H1 (cell line): Measurements from ENCODE around the gene TAS2R41. TPM values are rescaled to one million over a fixed set of nuclear protein-coding genes. Genes with fewer than 3 reads are reported as not detected.

Experiments
- BRCA1 ChIP-seq: IDR thresholded peaks from 2 replicates; pipeline ENCODE4 v1.6.1; 2012; ENCODE audit warnings: low read depth, low read length, improper control_type of control experiment
- CHD2 ChIP-seq: IDR thresholded peaks from 2 replicates; pipeline ENCODE4 v1.6.1; 2012; ENCODE audit warnings: low read length, improper control_type of control experiment
- EGR1 ChIP-seq: IDR thresholded peaks from 2 replicates; pipeline ENCODE4 v1.6.1; 2011; ENCODE audit warnings: low read depth, low read length, borderline replicate concordance
- EP300 ChIP-seq, 2 experiments: IDR thresholded peaks; 1 replicate in 1 of 2; 2 replicates in 1 of 2; pipeline ENCODE4 v1.6.1; 2011 to 2012; ENCODE audit warnings: low read depth in 2 of 2, low read length in 2 of 2, mild to moderate bottlenecking in 2 of 2, borderline replicate concordance in 1 of 2, inconsistent platforms in 1 of 2, moderate library complexity in 1 of 2
- KDM1A ChIP-seq: fragments of 200-600, 300-600 bp; sonication (generic); IDR thresholded peaks from 2 replicates; pipeline ENCODE4 v1.7.1; 2016; ENCODE audit warnings: mild to moderate bottlenecking, low read length, borderline replicate concordance
- PHF8 ChIP-seq: fragments of 200-600 bp; sonication (generic); conservative IDR thresholded peaks from 2 replicates; pipeline ENCODE4 v1.7.1; 2012; ENCODE audit warnings: low read depth, mild to moderate bottlenecking, inconsistent platforms, low read length, moderate library complexity
- POLR2A ChIP-seq, 2 experiments: IDR thresholded peaks; 1 replicate in 1 of 2; 2 replicates in 1 of 2; pipeline ENCODE4 v1.6.1; 2011; ENCODE audit warnings: low read depth in 2 of 2, low read length in 2 of 2, mild to moderate bottlenecking in 2 of 2; ENCODE audit errors: control extremely low read depth in 1 of 2
- RBBP5 ChIP-seq: IDR thresholded peaks from 2 replicates; pipeline ENCODE4 v1.7.1; 2012; ENCODE audit warnings: low read depth, mild to moderate bottlenecking, inconsistent platforms, low read length, moderate library complexity, borderline replicate concordance
- RFX5 ChIP-seq: IDR thresholded peaks from 2 replicates; pipeline ENCODE4 v1.6.1; 2011; ENCODE audit warnings: low read depth, low read length, improper control_type of control experiment, borderline replicate concordance
- SAP30 ChIP-seq: fragments of 300-600 bp; sonication (generic); IDR thresholded peaks from 2 replicates; pipeline ENCODE4 v1.7.1; 2012; ENCODE audit warnings: low read length, moderate library complexity, mild to moderate bottlenecking, inconsistent platforms; ENCODE audit not compliant: insufficient read depth, insufficient replicate concordance
- SRF ChIP-seq: IDR thresholded peaks from 2 replicates; pipeline ENCODE4 v1.6.1; 2011; ENCODE audit warnings: mild to moderate bottlenecking, low read depth, low read length, moderate library complexity
- polyA plus RNA-seq, 7 experiments: library from polyadenylated mRNA; depleted of rRNA in 3 of 7; stranded (reverse) in 5 of 7; unstranded in 2 of 7; fragments of >200 nt in 5 of 7; fragments of 200-250 nt in 2 of 7; gene quantifications; 1 replicate in 5 of 7; 2 replicates in 1 of 7; 4 replicates in 1 of 7; pipeline versions ENCODE4 v1.2.1 to v1.2.3, GENCODE V29; 2011 to 2013; ENCODE audit warnings: missing spikeins in 2 of 7, mixed read lengths in 2 of 7
- total RNA-seq: library from RNA; stranded (reverse); fragmentation: NEBNext Ultra II Directional; extraction: Animal tissue kit (Norgen Biotek cat#: 25700); gene quantifications from 2 replicates; pipeline ENCODE4 v1.2.1, GENCODE V29; 2021
- TF ChIP-seq, protein P1 (sequence below): fragments of 300-600 bp; sonication (generic); IDR thresholded peaks from 2 replicates; pipeline ENCODE4 v1.7.1; 2012; ENCODE audit warnings: low read length, moderate library complexity, mild to moderate bottlenecking, inconsistent platforms; ENCODE audit not compliant: insufficient replicate concordance

TAS2R41 gene
- total and polyA plus RNA-seq, 2 of the 8 experiments (the other 6 are each of a cell fraction or from before 2014, with no cell fraction given) = 0.12 TPM; not detected in 1

DNA sequence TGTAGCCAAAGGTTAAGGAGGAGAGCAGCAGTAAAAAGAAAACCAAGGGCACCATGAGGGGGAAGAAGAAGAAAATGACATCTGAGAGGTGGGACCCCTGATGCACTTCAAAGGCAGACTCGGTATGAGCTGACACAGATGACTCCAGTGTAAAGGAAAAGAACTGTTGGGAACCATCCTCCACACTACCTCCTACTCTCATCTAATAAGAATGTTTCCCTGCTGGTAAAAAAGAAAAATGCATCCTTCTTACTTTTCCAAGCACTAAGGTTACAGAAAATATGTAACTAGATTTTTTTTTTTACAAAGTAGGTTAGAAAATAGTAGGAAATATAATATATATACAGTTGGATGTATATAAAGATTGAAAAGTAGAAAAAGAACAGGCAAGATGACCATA is 16.9 kb downstream of the TAS2R41 start (continued):
- TF ChIP-seq, protein P1, sequence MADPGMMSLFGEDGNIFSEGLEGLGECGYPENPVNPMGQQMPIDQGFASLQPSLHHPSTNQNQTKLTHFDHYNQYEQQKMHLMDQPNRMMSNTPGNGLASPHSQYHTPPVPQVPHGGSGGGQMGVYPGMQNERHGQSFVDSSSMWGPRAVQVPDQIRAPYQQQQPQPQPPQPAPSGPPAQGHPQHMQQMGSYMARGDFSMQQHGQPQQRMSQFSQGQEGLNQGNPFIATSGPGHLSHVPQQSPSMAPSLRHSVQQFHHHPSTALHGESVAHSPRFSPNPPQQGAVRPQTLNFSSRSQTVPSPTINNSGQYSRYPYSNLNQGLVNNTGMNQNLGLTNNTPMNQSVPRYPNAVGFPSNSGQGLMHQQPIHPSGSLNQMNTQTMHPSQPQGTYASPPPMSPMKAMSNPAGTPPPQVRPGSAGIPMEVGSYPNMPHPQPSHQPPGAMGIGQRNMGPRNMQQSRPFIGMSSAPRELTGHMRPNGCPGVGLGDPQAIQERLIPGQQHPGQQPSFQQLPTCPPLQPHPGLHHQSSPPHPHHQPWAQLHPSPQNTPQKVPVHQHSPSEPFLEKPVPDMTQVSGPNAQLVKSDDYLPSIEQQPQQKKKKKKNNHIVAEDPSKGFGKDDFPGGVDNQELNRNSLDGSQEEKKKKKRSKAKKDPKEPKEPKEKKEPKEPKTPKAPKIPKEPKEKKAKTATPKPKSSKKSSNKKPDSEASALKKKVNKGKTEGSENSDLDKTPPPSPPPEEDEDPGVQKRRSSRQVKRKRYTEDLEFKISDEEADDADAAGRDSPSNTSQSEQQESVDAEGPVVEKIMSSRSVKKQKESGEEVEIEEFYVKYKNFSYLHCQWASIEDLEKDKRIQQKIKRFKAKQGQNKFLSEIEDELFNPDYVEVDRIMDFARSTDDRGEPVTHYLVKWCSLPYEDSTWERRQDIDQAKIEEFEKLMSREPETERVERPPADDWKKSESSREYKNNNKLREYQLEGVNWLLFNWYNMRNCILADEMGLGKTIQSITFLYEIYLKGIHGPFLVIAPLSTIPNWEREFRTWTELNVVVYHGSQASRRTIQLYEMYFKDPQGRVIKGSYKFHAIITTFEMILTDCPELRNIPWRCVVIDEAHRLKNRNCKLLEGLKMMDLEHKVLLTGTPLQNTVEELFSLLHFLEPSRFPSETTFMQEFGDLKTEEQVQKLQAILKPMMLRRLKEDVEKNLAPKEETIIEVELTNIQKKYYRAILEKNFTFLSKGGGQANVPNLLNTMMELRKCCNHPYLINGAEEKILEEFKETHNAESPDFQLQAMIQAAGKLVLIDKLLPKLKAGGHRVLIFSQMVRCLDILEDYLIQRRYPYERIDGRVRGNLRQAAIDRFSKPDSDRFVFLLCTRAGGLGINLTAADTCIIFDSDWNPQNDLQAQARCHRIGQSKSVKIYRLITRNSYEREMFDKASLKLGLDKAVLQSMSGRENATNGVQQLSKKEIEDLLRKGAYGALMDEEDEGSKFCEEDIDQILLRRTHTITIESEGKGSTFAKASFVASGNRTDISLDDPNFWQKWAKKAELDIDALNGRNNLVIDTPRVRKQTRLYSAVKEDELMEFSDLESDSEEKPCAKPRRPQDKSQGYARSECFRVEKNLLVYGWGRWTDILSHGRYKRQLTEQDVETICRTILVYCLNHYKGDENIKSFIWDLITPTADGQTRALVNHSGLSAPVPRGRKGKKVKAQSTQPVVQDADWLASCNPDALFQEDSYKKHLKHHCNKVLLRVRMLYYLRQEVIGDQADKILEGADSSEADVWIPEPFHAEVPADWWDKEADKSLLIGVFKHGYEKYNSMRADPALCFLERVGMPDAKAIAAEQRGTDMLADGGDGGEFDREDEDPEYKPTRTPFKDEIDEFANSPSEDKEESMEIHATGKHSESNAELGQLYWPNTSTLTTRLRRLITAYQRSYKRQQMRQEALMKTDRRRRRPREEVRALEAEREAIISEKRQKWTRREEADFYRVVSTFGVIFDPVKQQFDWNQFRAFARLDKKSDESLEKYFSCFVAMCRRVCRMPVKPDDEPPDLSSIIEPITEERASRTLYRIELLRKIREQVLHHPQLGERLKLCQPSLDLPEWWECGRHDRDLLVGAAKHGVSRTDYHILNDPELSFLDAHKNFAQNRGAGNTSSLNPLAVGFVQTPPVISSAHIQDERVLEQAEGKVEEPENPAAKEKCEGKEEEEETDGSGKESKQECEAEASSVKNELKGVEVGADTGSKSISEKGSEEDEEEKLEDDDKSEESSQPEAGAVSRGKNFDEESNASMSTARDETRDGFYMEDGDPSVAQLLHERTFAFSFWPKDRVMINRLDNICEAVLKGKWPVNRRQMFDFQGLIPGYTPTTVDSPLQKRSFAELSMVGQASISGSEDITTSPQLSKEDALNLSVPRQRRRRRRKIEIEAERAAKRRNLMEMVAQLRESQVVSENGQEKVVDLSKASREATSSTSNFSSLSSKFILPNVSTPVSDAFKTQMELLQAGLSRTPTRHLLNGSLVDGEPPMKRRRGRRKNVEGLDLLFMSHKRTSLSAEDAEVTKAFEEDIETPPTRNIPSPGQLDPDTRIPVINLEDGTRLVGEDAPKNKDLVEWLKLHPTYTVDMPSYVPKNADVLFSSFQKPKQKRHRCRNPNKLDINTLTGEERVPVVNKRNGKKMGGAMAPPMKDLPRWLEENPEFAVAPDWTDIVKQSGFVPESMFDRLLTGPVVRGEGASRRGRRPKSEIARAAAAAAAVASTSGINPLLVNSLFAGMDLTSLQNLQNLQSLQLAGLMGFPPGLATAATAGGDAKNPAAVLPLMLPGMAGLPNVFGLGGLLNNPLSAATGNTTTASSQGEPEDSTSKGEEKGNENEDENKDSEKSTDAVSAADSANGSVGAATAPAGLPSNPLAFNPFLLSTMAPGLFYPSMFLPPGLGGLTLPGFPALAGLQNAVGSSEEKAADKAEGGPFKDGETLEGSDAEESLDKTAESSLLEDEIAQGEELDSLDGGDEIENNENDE = no peak
- TF ChIP-seq BRCA1 (no peak), EGR1 (no peak), CHD2 (no peak), EP300 (IDR thresholded peaks at IDR 0.05; ENCODE audit: borderline replicate concordance in 1 of 2, low read depth in 2 of 2, low read length in 2 of 2) (no peak), RBBP5 (no peak), KDM1A (no peak), SAP30 (no peak), RFX5 (no peak), SRF (no peak), PHF8 (no peak), POLR2A (IDR thresholded peaks at IDR 0.05; ENCODE audit: control extremely low read depth in 1 of 2, low read depth in 2 of 2, low read length in 2 of 2) (no peak)
